Brain microvascular endothelial cell (primary cell): ENCODE results near the gene CC2D2B.
"Not testable (repeated sequence)": the region's sequence is repeated elsewhere in the genome, so short reads cannot be mapped to it uniquely, and the experiment has no call there.

Source experiments
- DNase-seq: peaks from one replicate; pipeline ENCODE4 v3.0.0-alpha.2; 2020
- H3K27ac ChIP-seq: fragments of 250-450 bp; sonication (Bioruptor Pico); 2 replicates; pipeline ENCODE4 v1.5.1; 2020; ENCODE audit warnings: mild to moderate bottlenecking, moderate library complexity
- H3K27me3 ChIP-seq: fragments of 250-450 bp; sonication (Bioruptor Pico); replicated peaks from 2 replicates; pipeline ENCODE4 v1.5.1; 2020; ENCODE audit warnings: mild to moderate bottlenecking
- H3K36me3 ChIP-seq: fragments of 250-450 bp; sonication (Bioruptor Pico); replicated peaks from 2 replicates; pipeline ENCODE4 v1.5.1; 2020; ENCODE audit warnings: mild to moderate bottlenecking
- H3K4me3 ChIP-seq: 2 replicates; pipeline ENCODE4 v1.5.1; 2011; ENCODE audit warnings: low read depth, mild to moderate bottlenecking, control low read depth, low read length, moderate library complexity
- CTCF ChIP-seq: IDR thresholded peaks from 2 replicates; pipeline ENCODE4 v1.5.1; 2011; ENCODE audit warnings: low read depth, mild to moderate bottlenecking, moderate library complexity, low read length, control low read depth, inconsistent platforms; ENCODE audit errors: missing control alignments
- in situ Hi-C: cut with HindIII; loops from 2 replicates; pipeline ENCODE4 v1.10.0; 2017; ENCODE audit warnings: low sequenced_read_pairs, low pct_ligation_motif_present

CC2D2B gene

GRCh38 chr10:95873651-95874050, 34.1 kb upstream of the CC2D2B start:
- no peak overlapping the region for H3K4me3 ChIP-seq
- H3K36me3 ChIP-seq = peaks cover 5% of the 10 kb centered on the region
- no peak for TF ChIP-seq CTCF
- no peak overlapping the region for H3K27ac ChIP-seq
- DNase-seq = no peak
- no peaks in the 10 kb centered on the region for H3K27me3 ChIP-seq
- in situ Hi-C loops = loop anchor here (25.0 kb wide), 1 partner anchor 186 kb away; the partner anchor contains the start of gene TCTN3

- H3K27ac ChIP-seq, H3K36me3 ChIP-seq, DNase-seq, H3K4me3 ChIP-seq, H3K27me3 ChIP-seq: not testable (repeated sequence)
- in situ Hi-C loops = loop anchor here (25.0 kb wide), 1 partner anchor 187 kb away; the partner anchor contains the start of gene TCTN3
These were observed 33.0 kb upstream of the CC2D2B start for GRCh38 chr10:95874783-95875182.

GRCh38 chr10:95876756-95877155, 31.0 kb upstream of the CC2D2B start:
- Histone ChIP-seq H3K36me3 (peaks cover 5% of the 10 kb centered on the region), H3K4me3 (no peak overlapping the region), H3K27ac (no peak overlapping the region), H3K27me3 (no peaks in the 10 kb centered on the region)
- no peak for TF ChIP-seq CTCF
- in situ Hi-C loops = no loop called here
- no peak for DNase-seq

- peaks cover 5% of the 10 kb centered on the region for H3K36me3 ChIP-seq
- TF ChIP-seq CTCF = no peak
- H3K27ac ChIP-seq = no peak overlapping the region
- no peak for DNase-seq
- in situ Hi-C loops = no loop called here
- H3K27me3 ChIP-seq = no peaks in the 10 kb centered on the region
- H3K4me3 ChIP-seq = no peak overlapping the region
These were observed 29.9 kb upstream of the CC2D2B start for GRCh38 chr10:95877881-95878280.

GRCh38 chr10:95880704-95881103, 27.1 kb upstream of the CC2D2B start:
- H3K27me3 ChIP-seq = no peaks in the 10 kb centered on the region
- in situ Hi-C loops = no loop called here
- H3K27ac ChIP-seq = no peak overlapping the region
- H3K36me3 ChIP-seq = no peaks in the 10 kb centered on the region
- no peak for DNase-seq
- TF ChIP-seq CTCF = no peak
- H3K4me3 ChIP-seq = no peak overlapping the region

- Histone ChIP-seq H3K27ac (no peak overlapping the region), H3K27me3 (no peaks in the 10 kb centered on the region), H3K4me3 (no peak overlapping the region), H3K36me3 (no peaks in the 10 kb centered on the region)
- TF ChIP-seq CTCF = no peak
- DNase-seq = no peak
- in situ Hi-C loops = no loop called here
These were observed 26.5 kb upstream of the CC2D2B start for GRCh38 chr10:95881316-95881715.
